Suprapubic skin (tissue), 4 donors: ENCODE data around the gene COQ3. TPM values are rescaled to one million over a fixed set of nuclear protein-coding genes. Genes with fewer than 3 reads are reported as not detected.

ENCODE experiments used
- DNase-seq, 2 donors: peaks; one replicate each; pipeline ENCODE4 v3.0.0-alpha.2; 2019; ENCODE audit warnings: low spot score in 2 of 2
- H3K27ac ChIP-seq: fragments of 200-600 bp; sonication (generic); one replicate; pipeline ENCODE4 v1.5.1; 2019
- H3K27me3 ChIP-seq: fragments of 200-600 bp; sonication (generic); one replicate; pipeline ENCODE4 v1.5.1; 2019
- H3K36me3 ChIP-seq: fragments of 200-600 bp; sonication (generic); one replicate; pipeline ENCODE4 v1.5.1; 2019
- H3K4me1 ChIP-seq: fragments of 200-600 bp; sonication (generic); one replicate; pipeline ENCODE4 v1.5.1; 2019
- H3K4me3 ChIP-seq: fragments of 200-600 bp; sonication (generic); one replicate; pipeline ENCODE4 v1.5.1; 2019; ENCODE audit warnings: mild to moderate bottlenecking
- H3K9me3 ChIP-seq: fragments of 200-600 bp; sonication (generic); one replicate; pipeline ENCODE4 v1.5.1; 2019
- EP300 ChIP-seq: sonication (generic); formaldehyde crosslinking; IDR thresholded peaks from one replicate; pipeline ENCODE4 v1.6.1; 2017; ENCODE audit warnings: antibody characterized with exemption
- POLR2A ChIP-seq, 2 donors: fragments of 450-650 bp; IDR thresholded peaks; one replicate each; pipeline ENCODE4 v1.6.1; 2017; ENCODE audit warnings: antibody characterized with exemption in 2 of 2, mild to moderate bottlenecking in 2 of 2, moderate library complexity in 2 of 2
- POLR2AphosphoS5 ChIP-seq, 3 donors: sonication (generic); formaldehyde crosslinking; IDR thresholded peaks; one replicate each; pipeline ENCODE4 v1.6.1; 2017; ENCODE audit warnings: antibody characterized with exemption in 3 of 3
- WGBS: methylation state at CpG from one replicate; pipeline ENCODE4 v1.1.5; 2018; 5-methylcytosine and 5-hydroxymethylcytosine counted together
- total RNA-seq, 4 donors: library from RNA; depleted of rRNA; stranded (reverse); fragments of >200 nt; gene quantifications; one replicate each; pipeline ENCODE4 v1.1.0, GENCODE V29; 2016
- TF ChIP-seq, protein P1 (sequence below), 2 donors: fragments of 200-600 bp in 1 of 2; fragments of 450-650 bp in 1 of 2; sonication (generic) in 1 of 2; IDR thresholded peaks; one replicate each; pipeline ENCODE4 v1.5.1; 2016 to 2019; ENCODE audit warnings: antibody characterized with exemption in 2 of 2, mild to moderate bottlenecking in 1 of 2, moderate library complexity in 1 of 2

COQ3 gene
- total RNA-seq, 4 donors from 2014 or later = 1.4 to 4.7 (median 3.5) TPM

DNA sequence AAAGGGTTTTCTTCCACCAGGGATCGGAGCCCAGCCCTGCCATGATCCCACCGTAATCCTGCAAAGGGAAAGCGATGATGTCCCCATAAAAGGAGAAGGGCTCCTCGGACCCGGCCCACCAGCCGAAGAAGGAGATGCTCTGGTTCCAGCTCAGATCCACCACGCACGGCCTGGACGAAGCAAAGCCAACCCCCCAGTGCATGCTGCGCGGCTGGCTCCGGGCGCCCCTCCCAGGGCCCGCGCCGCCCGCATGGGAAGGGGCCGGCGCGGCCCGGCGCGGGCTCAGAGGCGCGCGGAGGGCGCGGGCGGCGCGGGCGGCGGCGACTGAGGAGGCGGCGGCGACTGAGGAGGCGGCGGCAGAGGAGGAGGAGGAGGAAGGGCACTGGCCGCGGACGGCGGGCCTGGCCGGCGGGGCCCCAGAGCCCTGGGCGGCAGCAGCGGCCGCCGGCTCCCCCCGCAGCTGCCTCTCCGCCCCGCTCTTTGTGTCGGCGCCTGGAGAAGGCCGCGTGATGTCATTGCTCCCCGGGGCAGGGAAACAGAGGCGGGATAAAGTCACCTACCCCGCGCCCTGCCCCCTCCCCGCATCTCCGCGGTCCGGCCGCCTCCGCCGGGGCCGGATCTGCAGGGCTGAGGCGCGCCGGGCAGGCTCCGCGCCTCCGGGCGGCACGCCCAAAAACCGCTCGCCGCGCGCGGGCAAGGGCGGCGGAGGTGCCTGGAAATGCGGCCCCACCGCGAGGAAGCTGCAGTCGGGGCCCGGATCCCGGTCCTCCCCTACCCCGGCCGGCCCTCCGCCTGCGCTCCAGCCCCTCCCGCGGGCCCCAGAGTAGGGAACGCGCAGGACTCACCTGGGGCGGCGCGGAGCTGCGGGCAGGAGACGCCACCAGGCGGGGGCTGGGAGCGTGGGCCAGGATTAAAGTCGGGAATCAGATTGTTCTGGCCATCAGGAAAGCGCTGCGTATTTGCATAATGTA lies 44.5 kb downstream of the COQ3 start, which contains the start of gene FAXC:
FAXC (minus strand) TSS at position 504 of the 971 bp plus-strand sequence; CDS start at position 202, 302 bp downstream.
- Histone ChIP-seq H3K4me3 (peak within 1 kb of the TSS; percentile 77), H3K27ac (peak within 1 kb of the TSS; percentile 41), H3K4me1 (peaks cover 13% of the 10 kb centered on the region), H3K9me3 (no peaks in the 10 kb centered on the region), H3K27me3 (peaks cover 27% of the 10 kb centered on the region), H3K36me3 (no peaks in the 10 kb centered on the region)
- WGBS = 0% methylated on average over 35 of the region's 108 CpGs
- DNase-seq = peak in 1 of 2 donors; percentile 59
- TF ChIP-seq, protein P1, sequence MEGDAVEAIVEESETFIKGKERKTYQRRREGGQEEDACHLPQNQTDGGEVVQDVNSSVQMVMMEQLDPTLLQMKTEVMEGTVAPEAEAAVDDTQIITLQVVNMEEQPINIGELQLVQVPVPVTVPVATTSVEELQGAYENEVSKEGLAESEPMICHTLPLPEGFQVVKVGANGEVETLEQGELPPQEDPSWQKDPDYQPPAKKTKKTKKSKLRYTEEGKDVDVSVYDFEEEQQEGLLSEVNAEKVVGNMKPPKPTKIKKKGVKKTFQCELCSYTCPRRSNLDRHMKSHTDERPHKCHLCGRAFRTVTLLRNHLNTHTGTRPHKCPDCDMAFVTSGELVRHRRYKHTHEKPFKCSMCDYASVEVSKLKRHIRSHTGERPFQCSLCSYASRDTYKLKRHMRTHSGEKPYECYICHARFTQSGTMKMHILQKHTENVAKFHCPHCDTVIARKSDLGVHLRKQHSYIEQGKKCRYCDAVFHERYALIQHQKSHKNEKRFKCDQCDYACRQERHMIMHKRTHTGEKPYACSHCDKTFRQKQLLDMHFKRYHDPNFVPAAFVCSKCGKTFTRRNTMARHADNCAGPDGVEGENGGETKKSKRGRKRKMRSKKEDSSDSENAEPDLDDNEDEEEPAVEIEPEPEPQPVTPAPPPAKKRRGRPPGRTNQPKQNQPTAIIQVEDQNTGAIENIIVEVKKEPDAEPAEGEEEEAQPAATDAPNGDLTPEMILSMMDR (IDR thresholded peaks at IDR 0.05) = no peak
- TF ChIP-seq EP300 (no peak), POLR2A (IDR thresholded peaks at IDR 0.05) (no peak), POLR2AphosphoS5 (IDR thresholded peaks at IDR 0.05) (no peak)

DNA sequence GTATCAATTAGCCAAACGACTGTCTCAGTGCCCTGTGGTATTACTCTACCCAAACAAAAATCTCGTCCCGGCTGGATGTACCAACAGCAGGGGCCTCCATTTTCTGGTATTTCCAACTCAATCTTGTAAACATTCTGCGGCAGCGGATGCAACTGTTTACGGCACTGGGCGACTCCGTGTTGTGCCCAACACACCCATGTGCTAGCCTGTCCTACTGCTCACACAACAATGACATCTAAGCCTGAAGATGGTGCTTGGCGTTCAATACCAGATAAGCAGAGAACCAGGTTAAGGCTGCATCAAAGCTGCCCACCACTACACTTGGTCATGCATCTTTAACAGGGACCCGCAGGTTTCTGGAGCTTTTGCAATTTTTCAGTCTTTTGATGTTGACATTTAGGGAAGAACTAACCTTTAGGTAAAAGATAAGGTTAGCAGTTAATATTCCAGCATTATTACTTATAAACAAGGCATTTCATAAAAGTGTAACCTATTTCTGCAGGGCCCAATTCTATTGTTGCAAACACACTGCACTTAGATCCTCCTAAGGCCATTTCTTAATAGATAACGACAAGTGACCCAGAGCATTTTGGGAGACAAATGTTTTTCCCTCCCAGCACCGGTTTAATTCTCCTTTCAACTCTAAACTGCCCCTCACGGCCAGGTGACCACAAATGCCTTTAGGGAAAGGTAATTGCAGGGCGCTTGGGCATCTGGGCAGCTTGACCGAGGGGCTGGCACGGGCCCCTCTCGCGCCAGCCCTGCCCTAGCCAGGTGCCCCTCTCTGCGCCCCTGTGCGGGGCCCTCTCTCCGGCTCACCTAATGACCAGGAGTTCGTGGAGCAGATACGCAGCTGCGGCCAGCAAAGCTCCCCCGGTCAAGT lies 45.5 kb downstream of the COQ3 start:
- Histone ChIP-seq H3K27me3 (peaks cover 27% of the 10 kb centered on the region), H3K4me1 (peaks cover 13% of the 10 kb centered on the region), H3K4me3 (peak overlapping the region; percentile 77), H3K9me3 (no peaks in the 10 kb centered on the region), H3K27ac (no peak overlapping the region), H3K36me3 (no peaks in the 10 kb centered on the region)
- TF ChIP-seq, protein P1 (IDR thresholded peaks at IDR 0.05) = no peak
- TF ChIP-seq POLR2AphosphoS5 (IDR thresholded peaks at IDR 0.05) = no peak
- TF ChIP-seq EP300 = no peak
- no peak for TF ChIP-seq POLR2A (IDR thresholded peaks at IDR 0.05)
- no peak for DNase-seq
- 55% methylated on average over 22 of the region's 25 CpGs for WGBS

DNA sequence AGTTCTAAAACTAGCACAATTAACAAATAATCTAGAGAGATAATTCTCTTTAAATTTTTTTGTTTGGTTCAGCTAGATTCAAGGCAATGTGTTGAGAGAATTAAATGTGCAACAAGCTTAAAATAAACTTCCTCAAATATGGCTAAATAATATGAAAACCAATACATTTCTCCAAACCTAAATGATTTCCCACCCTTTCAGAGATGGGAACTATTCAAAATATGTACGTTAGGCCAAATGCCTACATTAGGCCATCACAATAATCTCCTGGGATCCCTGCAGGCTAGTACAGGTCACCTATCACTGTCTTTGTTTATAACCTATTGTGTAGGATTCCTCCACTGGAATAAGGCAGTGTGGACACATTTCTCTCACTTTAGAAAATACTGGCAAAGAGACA lies 46.2 kb downstream of the COQ3 start:
- H3K4me1 ChIP-seq = peaks cover 13% of the 10 kb centered on the region
- WGBS = 73% methylated on average over 1 of the region's 1 CpG
- H3K9me3 ChIP-seq = no peaks in the 10 kb centered on the region
- TF ChIP-seq, protein P1 (IDR thresholded peaks at IDR 0.05) = no peak
- TF ChIP-seq EP300 = no peak
- TF ChIP-seq POLR2AphosphoS5 (IDR thresholded peaks at IDR 0.05) = no peak
- TF ChIP-seq POLR2A (IDR thresholded peaks at IDR 0.05) = no peak
- no peak for DNase-seq
- no peaks in the 10 kb centered on the region for H3K36me3 ChIP-seq
- H3K27ac ChIP-seq = no peak overlapping the region
- H3K4me3 ChIP-seq = no peak overlapping the region
- H3K27me3 ChIP-seq = peaks cover 27% of the 10 kb centered on the region

DNA sequence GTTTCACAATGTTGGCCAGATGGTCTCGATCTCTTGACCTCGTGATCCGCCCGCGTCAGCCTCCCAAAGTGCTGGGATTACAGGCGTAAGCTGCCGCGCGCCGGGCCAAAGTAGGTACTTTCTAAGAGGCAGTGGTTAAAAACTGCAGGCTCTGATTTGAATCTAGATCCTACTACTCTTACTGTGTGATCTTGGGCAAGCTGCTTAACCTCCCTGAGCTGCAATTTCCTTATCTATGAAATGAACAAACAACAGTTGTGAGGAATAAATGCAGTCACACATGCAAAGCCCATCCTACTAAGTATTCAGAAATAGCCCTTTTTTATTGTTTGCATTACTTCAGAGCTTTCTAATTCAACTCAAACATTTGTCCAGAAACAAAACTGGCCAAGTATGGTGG lies 47.4 kb downstream of the COQ3 start:
- 87% methylated on average over 10 of the region's 10 CpGs for WGBS
- Histone ChIP-seq H3K9me3 (no peaks in the 10 kb centered on the region), H3K36me3 (no peaks in the 10 kb centered on the region), H3K4me1 (peaks cover 13% of the 10 kb centered on the region), H3K27ac (no peak overlapping the region), H3K27me3 (peaks cover 26% of the 10 kb centered on the region), H3K4me3 (no peak overlapping the region)
- DNase-seq = no peak
- TF ChIP-seq EP300 (no peak), POLR2A (IDR thresholded peaks at IDR 0.05) (no peak), POLR2AphosphoS5 (IDR thresholded peaks at IDR 0.05) (no peak)
- TF ChIP-seq, protein P1 (IDR thresholded peaks at IDR 0.05) = no peak
